ENCODE results near the gene INKA2.

- no peak for TF ChIP-seq FOS (IDR thresholded peaks at IDR 0.05; ENCODE audit: low read depth, low read length)
- no peak for TF ChIP-seq BHLHE40 (IDR thresholded peaks at IDR 0.05; ENCODE audit: low read depth, low read length)
- no peak for TF ChIP-seq CTCF (conservative IDR thresholded peaks at IDR 0.05; ENCODE audit: low read depth, low read length)
- TF ChIP-seq POLR2A (IDR thresholded peaks at IDR 0.05; ENCODE audit: low read depth, low read length): no peak
- TF ChIP-seq CEBPB (IDR thresholded peaks at IDR 0.05; ENCODE audit: low read depth, low read length): no peak
- TF ChIP-seq RAD21 (IDR thresholded peaks at IDR 0.05; ENCODE audit: low read length): no peak
- TF ChIP-seq MAZ (IDR thresholded peaks at IDR 0.05; ENCODE audit: borderline replicate concordance, low read depth, low read length): no peak
- TF ChIP-seq SMC3 (IDR thresholded peaks at IDR 0.05; ENCODE audit: low read depth, low read length): no peak
- no peak for TF ChIP-seq NFE2L2 (IDR thresholded peaks at IDR 0.05; ENCODE audit: low read depth, low read length)
- no peak for TF ChIP-seq MXI1 (IDR thresholded peaks at IDR 0.05; ENCODE audit: borderline replicate concordance, low read depth, low read length)
- no peak for TF ChIP-seq USF2 (IDR thresholded peaks at IDR 0.05; ENCODE audit: low read depth, low read length)
Observed at GRCh38 chr1:111702504-111703050, 36.6 kb downstream of the INKA2 start.
